Testis (tissue), 3 donors: ENCODE data around the gene SSR4. TPM values are rescaled to one million over a fixed set of nuclear protein-coding genes. Genes with fewer than 3 reads are reported as not detected.

ENCODE experiments used
- DNase-seq: peaks from one replicate; pipeline ENCODE4 v3.0.0-alpha.2; 2019
- H3K27ac ChIP-seq, 2 donors: fragments of 200-600 bp; sonication (generic); one replicate each; pipeline ENCODE4 v1.5.1; 2019
- H3K27me3 ChIP-seq: fragments of 200-600 bp; sonication (generic); one replicate; pipeline ENCODE4 v1.5.1; 2019
- H3K36me3 ChIP-seq: fragments of 200-600 bp; sonication (generic); one replicate; pipeline ENCODE4 v1.5.1; 2017; ENCODE audit warnings: low read depth; ENCODE audit errors: missing control alignments
- H3K4me1 ChIP-seq: fragments of 200-600 bp; sonication (generic); one replicate; pipeline ENCODE4 v1.5.1; 2019
- H3K4me3 ChIP-seq, 2 donors: fragments of 200-600 bp; sonication (generic); one replicate each; pipeline ENCODE4 v1.5.1; 2017 to 2019
- H3K9me3 ChIP-seq: fragments of 200-600 bp; sonication (generic); one replicate; pipeline ENCODE4 v1.5.1; 2017
- POLR2A ChIP-seq: fragments of 450-650 bp; IDR thresholded peaks from one replicate; pipeline ENCODE4 v1.6.1; 2017; ENCODE audit warnings: antibody characterized with exemption, mild to moderate bottlenecking, moderate library complexity
- WGBS, 2 donors: methylation state at CpG; one replicate each; pipeline ENCODE4 v1.1.5; 2018; 5-methylcytosine and 5-hydroxymethylcytosine counted together
- intact Hi-C: fragments of 100-400 bp; cut with DNase I; formaldehyde crosslinking; loops from one replicate; pipeline ENCODE4 v1.15.1; 2023; ENCODE audit warnings: low total_unique reads
- polyA plus RNA-seq: library from polyadenylated mRNA; stranded (reverse); fragments of 350-450 nt; fragmentation: Illumina TruSeq; extraction: RNeasy Lipid Tissue Mini Kit (QIAGEN cat#74804); gene quantifications from one replicate; pipeline ENCODE4 v1.2.3, GENCODE V29; 2014; ENCODE audit warnings: low read depth, low replicate concordance; ENCODE audit not compliant: insufficient read depth
- total RNA-seq, 2 donors: library from RNA; depleted of rRNA; stranded (reverse); fragments of >200 nt; gene quantifications; one replicate each; pipeline ENCODE4 v1.2.3, GENCODE V29; 2016
- TF ChIP-seq, protein P1 (sequence below), 3 experiments: fragments of 450-650 bp in 2 of 3; fragments of 200-600 bp in 1 of 3; sonication (generic) in 1 of 3; IDR thresholded peaks; one replicate each; pipeline ENCODE4 v1.5.1; 2016 to 2019; ENCODE audit warnings: antibody characterized with exemption in 3 of 3, mild to moderate bottlenecking in 2 of 3, moderate library complexity in 1 of 3

The SSR4 gene
- total and polyA plus RNA-seq, 3 donors from 2014 or later, result 246 to 294 (median 275) TPM

GRCh38 chrX:153804100-153804595 is 9.7 kb downstream of the SSR4 start:
- no peak for DNase-seq
- Histone ChIP-seq H3K27me3 (no peaks in the 10 kb centered on the region), H3K36me3 (no peaks in the 10 kb centered on the region), H3K27ac (no peak overlapping the region), H3K9me3 (no peaks in the 10 kb centered on the region), H3K4me3 (no peak overlapping the region), H3K4me1 (no peaks in the 10 kb centered on the region)
- no peak for TF ChIP-seq POLR2A
- TF ChIP-seq, protein P1, sequence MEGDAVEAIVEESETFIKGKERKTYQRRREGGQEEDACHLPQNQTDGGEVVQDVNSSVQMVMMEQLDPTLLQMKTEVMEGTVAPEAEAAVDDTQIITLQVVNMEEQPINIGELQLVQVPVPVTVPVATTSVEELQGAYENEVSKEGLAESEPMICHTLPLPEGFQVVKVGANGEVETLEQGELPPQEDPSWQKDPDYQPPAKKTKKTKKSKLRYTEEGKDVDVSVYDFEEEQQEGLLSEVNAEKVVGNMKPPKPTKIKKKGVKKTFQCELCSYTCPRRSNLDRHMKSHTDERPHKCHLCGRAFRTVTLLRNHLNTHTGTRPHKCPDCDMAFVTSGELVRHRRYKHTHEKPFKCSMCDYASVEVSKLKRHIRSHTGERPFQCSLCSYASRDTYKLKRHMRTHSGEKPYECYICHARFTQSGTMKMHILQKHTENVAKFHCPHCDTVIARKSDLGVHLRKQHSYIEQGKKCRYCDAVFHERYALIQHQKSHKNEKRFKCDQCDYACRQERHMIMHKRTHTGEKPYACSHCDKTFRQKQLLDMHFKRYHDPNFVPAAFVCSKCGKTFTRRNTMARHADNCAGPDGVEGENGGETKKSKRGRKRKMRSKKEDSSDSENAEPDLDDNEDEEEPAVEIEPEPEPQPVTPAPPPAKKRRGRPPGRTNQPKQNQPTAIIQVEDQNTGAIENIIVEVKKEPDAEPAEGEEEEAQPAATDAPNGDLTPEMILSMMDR (IDR thresholded peaks at IDR 0.05), result no peak
- WGBS, 2 donors, result 77 to 100% methylated on average over 1 to 24 of the region's 34 CpGs
- intact Hi-C loops, result no loop called here

DNA sequence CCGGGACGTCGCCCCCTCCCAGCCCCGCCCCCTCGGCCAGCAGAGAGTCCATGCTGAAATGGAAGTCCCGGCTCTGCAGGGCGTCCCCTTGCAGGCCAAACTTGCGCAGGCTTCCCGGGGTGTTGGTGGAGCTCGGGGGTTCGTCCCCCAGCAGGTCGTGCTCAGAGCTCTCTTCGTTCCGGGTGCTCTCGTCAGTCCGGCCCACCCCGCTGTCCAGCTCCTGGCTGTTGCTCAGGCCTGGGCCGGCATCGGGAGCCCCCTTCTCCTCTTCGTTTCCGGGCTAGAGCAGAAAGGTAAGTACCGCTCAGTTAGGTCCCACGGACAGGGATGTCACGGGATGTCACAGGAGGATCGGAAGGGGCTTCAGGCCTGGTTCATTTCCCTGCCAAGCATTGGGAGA is 10.2 kb downstream of the SSR4 start:
- intact Hi-C loops, result no loop called here

GRCh38 chrX:153805436-153805835 is 11.0 kb downstream of the SSR4 start:
- WGBS, 2 donors, result 93% methylated on average over 13 of the region's 13 CpGs; no CpG with 5 or more reads in 1 of the 2 donors
- DNase-seq, result no peak
- Histone ChIP-seq H3K4me3 (no peak overlapping the region), H3K36me3 (no peaks in the 10 kb centered on the region), H3K27me3 (no peaks in the 10 kb centered on the region), H3K27ac (no peak overlapping the region), H3K4me1 (no peaks in the 10 kb centered on the region), H3K9me3 (no peaks in the 10 kb centered on the region)
- TF ChIP-seq POLR2A, result no peak
- TF ChIP-seq, protein P1 (IDR thresholded peaks at IDR 0.05), result no peak
- intact Hi-C loops, result no loop called here

More for the DNA sequence above, 10.2 kb downstream of the SSR4 start:
- no peak for DNase-seq
- 97 to 100% methylated on average over 3 to 6 of the region's 25 CpGs for WGBS, 2 donors
- H3K27me3 ChIP-seq, result no peaks in the 10 kb centered on the region
- H3K4me3 ChIP-seq, result no peak overlapping the region
- H3K27ac ChIP-seq, result no peak overlapping the region
- H3K4me1 ChIP-seq, result no peaks in the 10 kb centered on the region
- H3K36me3 ChIP-seq, result no peaks in the 10 kb centered on the region
- H3K9me3 ChIP-seq, result no peaks in the 10 kb centered on the region
- TF ChIP-seq, protein P1 (IDR thresholded peaks at IDR 0.05), result no peak
- TF ChIP-seq POLR2A, result no peak

GRCh38 chrX:153806999-153807575 is 12.6 kb downstream of the SSR4 start:
- H3K4me3 ChIP-seq, result no peak overlapping the region
- intact Hi-C loops, result no loop called here
- H3K27me3 ChIP-seq, result no peaks in the 10 kb centered on the region
- WGBS, 2 donors, result 94% methylated on average over 13 of the region's 28 CpGs; no CpG with 5 or more reads in 1 of the 2 donors
- no peak for DNase-seq
- H3K27ac ChIP-seq, result no peak overlapping the region
- no peaks in the 10 kb centered on the region for H3K9me3 ChIP-seq
- no peaks in the 10 kb centered on the region for H3K4me1 ChIP-seq
- TF ChIP-seq, protein P1 (IDR thresholded peaks at IDR 0.05), result no peak
- no peak for TF ChIP-seq POLR2A
- no peaks in the 10 kb centered on the region for H3K36me3 ChIP-seq

- H3K4me1 ChIP-seq, result no peaks in the 10 kb centered on the region
- no peak overlapping the region for H3K27ac ChIP-seq
- H3K36me3 ChIP-seq, result no peaks in the 10 kb centered on the region
- no peaks in the 10 kb centered on the region for H3K9me3 ChIP-seq
- WGBS, 2 donors, result 92 to 100% methylated on average over 1 to 15 of the region's 19 CpGs
- no peak for DNase-seq
- no peak overlapping the region for H3K4me3 ChIP-seq
- H3K27me3 ChIP-seq, result no peaks in the 10 kb centered on the region
- TF ChIP-seq, protein P1 (IDR thresholded peaks at IDR 0.05), result no peak
- no peak for TF ChIP-seq POLR2A
- intact Hi-C loops, result no loop called here
Observed at GRCh38 chrX:153807976-153808375, 13.5 kb downstream of the SSR4 start.
